K562 (cell line): ENCODE results near the gene TRIM31. TPM values are rescaled to one million over a fixed set of nuclear protein-coding genes. Genes with fewer than 3 reads are reported as not detected.
A peak's percentile ranks its signal among the peaks of the same experiment; 100 is the strongest.

Experiments used
- ARID1B ChIP-seq: fragments of 450-650 bp; IDR thresholded peaks from 2 replicates; pipeline ENCODE4 v1.6.1; 2016; ENCODE audit warnings: antibody characterized with exemption, mild to moderate bottlenecking, inconsistent platforms
- CCNT2 ChIP-seq: IDR thresholded peaks from 2 replicates; pipeline ENCODE4 v1.6.1; 2011; ENCODE audit warnings: borderline replicate concordance, low read depth, mild to moderate bottlenecking, moderate library complexity, mixed read lengths, low read length; ENCODE audit not compliant: insufficient read length; ENCODE audit errors: extremely low read depth
- DNMT1 ChIP-seq: fragments of 450-650 bp; IDR thresholded peaks from 2 replicates; pipeline ENCODE4 v1.6.1; 2016; ENCODE audit warnings: antibody characterized with exemption, mild to moderate bottlenecking
- GTF2E2 ChIP-seq: fragments of 200-800 bp; sonication (Bioruptor generic); IDR thresholded peaks from 2 replicates; pipeline ENCODE4 v1.6.1; 2016; ENCODE audit warnings: missing genetic modification characterization, missing compliant biosample characterization
- HDGF ChIP-seq: fragments of 450-650 bp; IDR thresholded peaks from 2 replicates; pipeline ENCODE4 v1.6.1; 2016
- MCM7 ChIP-seq, 2 experiments: fragments of 450-650 bp; IDR thresholded peaks; 2 replicates each; pipeline ENCODE4 v1.6.1; 2016 to 2018
- SAP30 ChIP-seq: fragments of 200-600 bp; sonication (generic); IDR thresholded peaks from 2 replicates; pipeline ENCODE4 v1.6.1; 2012; ENCODE audit warnings: borderline replicate concordance, low read depth, mild to moderate bottlenecking, moderate library complexity, low read length, control low read depth, inconsistent platforms; ENCODE audit not compliant: insufficient read depth, poor library complexity, severe bottlenecking
- SMAD2 ChIP-seq: fragments of 150-350 bp; IDR thresholded peaks from 2 replicates; pipeline ENCODE4 v1.6.1; 2014; ENCODE audit warnings: low read depth, mild to moderate bottlenecking, low read length
- SMAD4 ChIP-seq: fragments of 250-450 bp; sonication (Bioruptor Pico); conservative IDR thresholded peaks from 2 replicates; pipeline ENCODE4 v1.8.0; 2021; ENCODE audit warnings: inconsistent platforms, mild to moderate bottlenecking, moderate library complexity
- SNRNP70 ChIP-seq: fragments of 200-400 bp; formaldehyde crosslinking; optimal IDR thresholded peaks from 2 replicates; pipeline ENCODE3; 2017; ENCODE audit warnings: low read depth, low read length
- SUPT5H ChIP-seq: fragments of 450-650 bp; IDR thresholded peaks from 2 replicates; pipeline ENCODE4 v1.6.1; 2016
- TRIM24 ChIP-seq, 2 experiments: fragments of 450-650 bp; IDR thresholded peaks; 2 replicates each; pipeline ENCODE4 v1.6.1; 2016
- TRIM28 ChIP-seq: fragments of 450-650 bp; IDR thresholded peaks from 2 replicates; pipeline ENCODE4 v1.6.1; 2017
- polyA plus RNA-seq, 8 experiments: library from polyadenylated mRNA; depleted of rRNA in 4 of 8; stranded (reverse) in 5 of 8; unstranded in 3 of 8; fragments of >200 nt; fragmentation: Nextera tagmentation in 2 of 8; fragmentation: Illumina TruSeq in 1 of 8; extraction: Ambion mirVana in 2 of 8; extraction: Trizol in 1 of 8; gene quantifications; 2 replicates each; pipeline versions ENCODE4 v1.2.1 to v1.2.3, GENCODE V29; 2011 to 2014; ENCODE audit warnings: inconsistent platforms in 1 of 8, missing spikeins in 1 of 8
- total RNA-seq, 7 experiments: library from RNA; depleted of rRNA in 6 of 7; stranded (reverse); fragments of >200 nt in 6 of 7; fragmentation: Illumina TruSeq in 2 of 7; extraction: Trizol in 2 of 7; gene quantifications; 2 replicates each; pipeline versions ENCODE4 v1.2.1 to v1.2.3, GENCODE V29; 2011 to 2021; ENCODE audit warnings: low replicate concordance in 1 of 7
- TF ChIP-seq, protein P1 (sequence below): fragments of 450-650 bp; formaldehyde crosslinking; IDR thresholded peaks from 2 replicates; pipeline ENCODE4 v1.4.0; 2022; ENCODE audit warnings: missing genetic modification characterization
- TF ChIP-seq, protein P2 (sequence below): fragments of 450-650 bp; IDR thresholded peaks from 2 replicates; pipeline ENCODE4 v1.6.1; 2017; ENCODE audit warnings: antibody characterized with exemption, mild to moderate bottlenecking
- TF ChIP-seq, protein P3 (sequence below): fragments of 450-650 bp; conservative IDR thresholded peaks from 2 replicates; pipeline ENCODE4 v1.6.1; 2016; ENCODE audit warnings: missing genetic modification characterization, low read depth, mild to moderate bottlenecking, control low read depth, missing compliant biosample characterization
- TF ChIP-seq, protein P4 (sequence below): fragments of 450-650 bp; formaldehyde crosslinking; IDR thresholded peaks from 2 replicates; pipeline ENCODE4 v1.4.0; 2020; ENCODE audit warnings: mild to moderate bottlenecking, moderate library complexity
- TF ChIP-seq, protein P5 (sequence below): fragments of 250-450 bp; sonication (Bioruptor Pico); IDR thresholded peaks from 2 replicates; pipeline ENCODE4 v1.8.0; 2021; ENCODE audit warnings: mild to moderate bottlenecking, moderate library complexity

TRIM31 gene
- total and polyA plus RNA-seq, 9 of the 15 experiments (the other 6 are each of a cell fraction or from before 2014, with no cell fraction given): not detected

DNA sequence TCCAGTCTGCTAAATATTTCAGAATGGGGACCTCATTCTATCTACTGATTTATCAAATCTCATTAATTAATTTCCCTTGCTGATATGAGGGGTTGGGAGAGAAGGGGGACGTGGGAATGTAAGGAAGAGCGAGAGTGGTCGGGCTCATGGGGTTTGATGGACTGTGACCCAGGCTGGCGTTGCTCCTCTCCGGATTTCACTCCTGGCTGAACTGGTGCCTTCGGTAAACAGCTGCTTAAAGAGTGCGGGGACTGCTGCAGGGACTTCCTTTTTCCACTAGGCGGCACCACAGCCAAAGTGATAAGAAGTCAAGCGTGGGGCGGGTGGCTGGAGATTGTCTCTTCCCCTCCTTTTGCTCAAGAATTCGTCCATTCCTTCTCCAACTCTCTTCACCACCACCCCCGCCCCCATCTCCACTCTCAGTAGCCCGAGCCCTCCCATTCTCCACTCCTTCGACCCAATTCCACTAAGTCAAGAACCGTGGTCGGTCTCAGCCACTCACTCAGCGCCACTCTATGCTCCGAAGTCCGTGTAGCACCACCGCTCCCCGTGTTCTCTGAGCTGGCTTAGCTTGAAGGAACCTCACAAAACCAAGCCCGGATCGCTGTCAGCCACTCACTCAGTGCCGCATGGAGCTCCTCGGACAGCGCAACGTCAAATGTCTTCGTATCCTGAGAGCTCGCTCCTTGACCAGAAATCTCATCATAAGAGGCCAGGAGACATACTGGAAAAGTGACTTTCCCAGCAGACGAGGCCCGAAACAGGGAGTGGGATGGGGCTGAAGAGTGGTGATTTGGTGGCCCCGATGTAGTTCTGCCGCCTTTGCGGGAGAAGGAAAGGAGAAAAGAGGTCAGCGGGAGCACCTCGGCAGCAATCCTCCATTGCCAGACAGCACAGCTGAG lies 9.7 kb downstream of the TRIM31 start (continued):
- no peak for TF ChIP-seq CCNT2
- TF ChIP-seq, protein P1, sequence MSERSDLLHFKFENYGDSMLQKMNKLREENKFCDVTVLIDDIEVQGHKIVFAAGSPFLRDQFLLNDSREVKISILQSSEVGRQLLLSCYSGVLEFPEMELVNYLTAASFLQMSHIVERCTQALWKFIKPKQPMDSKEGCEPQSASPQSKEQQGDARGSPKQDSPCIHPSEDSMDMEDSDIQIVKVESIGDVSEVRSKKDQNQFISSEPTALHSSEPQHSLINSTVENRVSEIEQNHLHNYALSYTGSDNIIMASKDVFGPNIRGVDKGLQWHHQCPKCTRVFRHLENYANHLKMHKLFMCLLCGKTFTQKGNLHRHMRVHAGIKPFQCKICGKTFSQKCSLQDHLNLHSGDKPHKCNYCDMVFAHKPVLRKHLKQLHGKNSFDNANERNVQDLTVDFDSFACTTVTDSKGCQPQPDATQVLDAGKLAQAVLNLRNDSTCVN (CRISPR knock-in tag): peak; percentile 12; the same call in 1 of the 2 replicates
- TF ChIP-seq TRIM28: no peak
- no peak for TF ChIP-seq SMAD2
- TF ChIP-seq, protein P2, sequence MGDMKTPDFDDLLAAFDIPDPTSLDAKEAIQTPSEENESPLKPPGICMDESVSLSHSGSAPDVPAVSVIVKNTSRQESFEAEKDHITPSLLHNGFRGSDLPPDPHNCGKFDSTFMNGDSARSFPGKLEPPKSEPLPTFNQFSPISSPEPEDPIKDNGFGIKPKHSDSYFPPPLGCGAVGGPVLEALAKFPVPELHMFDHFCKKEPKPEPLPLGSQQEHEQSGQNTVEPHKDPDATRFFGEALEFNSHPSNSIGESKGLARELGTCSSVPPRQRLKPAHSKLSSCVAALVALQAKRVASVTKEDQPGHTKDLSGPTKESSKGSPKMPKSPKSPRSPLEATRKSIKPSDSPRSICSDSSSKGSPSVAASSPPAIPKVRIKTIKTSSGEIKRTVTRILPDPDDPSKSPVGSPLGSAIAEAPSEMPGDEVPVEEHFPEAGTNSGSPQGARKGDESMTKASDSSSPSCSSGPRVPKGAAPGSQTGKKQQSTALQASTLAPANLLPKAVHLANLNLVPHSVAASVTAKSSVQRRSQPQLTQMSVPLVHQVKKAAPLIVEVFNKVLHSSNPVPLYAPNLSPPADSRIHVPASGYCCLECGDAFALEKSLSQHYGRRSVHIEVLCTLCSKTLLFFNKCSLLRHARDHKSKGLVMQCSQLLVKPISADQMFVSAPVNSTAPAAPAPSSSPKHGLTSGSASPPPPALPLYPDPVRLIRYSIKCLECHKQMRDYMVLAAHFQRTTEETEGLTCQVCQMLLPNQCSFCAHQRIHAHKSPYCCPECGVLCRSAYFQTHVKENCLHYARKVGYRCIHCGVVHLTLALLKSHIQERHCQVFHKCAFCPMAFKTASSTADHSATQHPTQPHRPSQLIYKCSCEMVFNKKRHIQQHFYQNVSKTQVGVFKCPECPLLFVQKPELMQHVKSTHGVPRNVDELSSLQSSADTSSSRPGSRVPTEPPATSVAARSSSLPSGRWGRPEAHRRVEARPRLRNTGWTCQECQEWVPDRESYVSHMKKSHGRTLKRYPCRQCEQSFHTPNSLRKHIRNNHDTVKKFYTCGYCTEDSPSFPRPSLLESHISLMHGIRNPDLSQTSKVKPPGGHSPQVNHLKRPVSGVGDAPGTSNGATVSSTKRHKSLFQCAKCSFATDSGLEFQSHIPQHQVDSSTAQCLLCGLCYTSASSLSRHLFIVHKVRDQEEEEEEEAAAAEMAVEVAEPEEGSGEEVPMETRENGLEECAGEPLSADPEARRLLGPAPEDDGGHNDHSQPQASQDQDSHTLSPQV: no peak
- no peak for TF ChIP-seq SMAD4 (CRISPR knock-in tag)
- TF ChIP-seq, protein P3, sequence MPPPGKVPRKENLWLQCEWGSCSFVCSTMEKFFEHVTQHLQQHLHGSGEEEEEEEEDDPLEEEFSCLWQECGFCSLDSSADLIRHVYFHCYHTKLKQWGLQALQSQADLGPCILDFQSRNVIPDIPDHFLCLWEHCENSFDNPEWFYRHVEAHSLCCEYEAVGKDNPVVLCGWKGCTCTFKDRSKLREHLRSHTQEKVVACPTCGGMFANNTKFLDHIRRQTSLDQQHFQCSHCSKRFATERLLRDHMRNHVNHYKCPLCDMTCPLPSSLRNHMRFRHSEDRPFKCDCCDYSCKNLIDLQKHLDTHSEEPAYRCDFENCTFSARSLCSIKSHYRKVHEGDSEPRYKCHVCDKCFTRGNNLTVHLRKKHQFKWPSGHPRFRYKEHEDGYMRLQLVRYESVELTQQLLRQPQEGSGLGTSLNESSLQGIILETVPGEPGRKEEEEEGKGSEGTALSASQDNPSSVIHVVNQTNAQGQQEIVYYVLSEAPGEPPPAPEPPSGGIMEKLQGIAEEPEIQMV: no peak
- TF ChIP-seq DNMT1: no peak
- no peak for TF ChIP-seq SAP30
- no peak; the same call in 1 of the 2 replicates for TF ChIP-seq SUPT5H
- no peak for TF ChIP-seq HDGF
- no peak for TF ChIP-seq SNRNP70
- no peak for TF ChIP-seq MCM7 (IDR thresholded peaks at IDR 0.05)
- TF ChIP-seq, protein P4, sequence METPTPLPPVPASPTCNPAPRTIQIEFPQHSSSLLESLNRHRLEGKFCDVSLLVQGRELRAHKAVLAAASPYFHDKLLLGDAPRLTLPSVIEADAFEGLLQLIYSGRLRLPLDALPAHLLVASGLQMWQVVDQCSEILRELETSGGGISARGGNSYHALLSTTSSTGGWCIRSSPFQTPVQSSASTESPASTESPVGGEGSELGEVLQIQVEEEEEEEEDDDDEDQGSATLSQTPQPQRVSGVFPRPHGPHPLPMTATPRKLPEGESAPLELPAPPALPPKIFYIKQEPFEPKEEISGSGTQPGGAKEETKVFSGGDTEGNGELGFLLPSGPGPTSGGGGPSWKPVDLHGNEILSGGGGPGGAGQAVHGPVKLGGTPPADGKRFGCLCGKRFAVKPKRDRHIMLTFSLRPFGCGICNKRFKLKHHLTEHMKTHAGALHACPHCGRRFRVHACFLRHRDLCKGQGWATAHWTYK (CRISPR knock-in tag): no peak
- TF ChIP-seq ARID1B: peak; percentile 34; the same call in 1 of the 2 replicates
- no peak for TF ChIP-seq GTF2E2
- TF ChIP-seq TRIM24 (IDR thresholded peaks at IDR 0.05): 0 out of 4 replicates have a peak, but pooled peaks of 1 of the 2 experiments have one; percentile 30
- TF ChIP-seq, protein P5, sequence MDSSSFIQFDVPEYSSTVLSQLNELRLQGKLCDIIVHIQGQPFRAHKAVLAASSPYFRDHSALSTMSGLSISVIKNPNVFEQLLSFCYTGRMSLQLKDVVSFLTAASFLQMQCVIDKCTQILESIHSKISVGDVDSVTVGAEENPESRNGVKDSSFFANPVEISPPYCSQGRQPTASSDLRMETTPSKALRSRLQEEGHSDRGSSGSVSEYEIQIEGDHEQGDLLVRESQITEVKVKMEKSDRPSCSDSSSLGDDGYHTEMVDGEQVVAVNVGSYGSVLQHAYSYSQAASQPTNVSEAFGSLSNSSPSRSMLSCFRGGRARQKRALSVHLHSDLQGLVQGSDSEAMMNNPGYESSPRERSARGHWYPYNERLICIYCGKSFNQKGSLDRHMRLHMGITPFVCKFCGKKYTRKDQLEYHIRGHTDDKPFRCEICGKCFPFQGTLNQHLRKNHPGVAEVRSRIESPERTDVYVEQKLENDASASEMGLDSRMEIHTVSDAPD (CRISPR knock-in tag): no peak
